HepG2 (cell line): ENCODE results near the gene CALML4.

ENCODE experiments used
- HDAC6 ChIP-seq: fragments of 200-600 bp; sonication (generic); IDR thresholded peaks from 2 replicates; pipeline ENCODE4 v1.7.0; 2017; ENCODE audit warnings: mild to moderate bottlenecking, antibody characterized with exemption, low read length, low read depth
- HNRNPLL ChIP-seq: fragments of 200-400 bp; formaldehyde crosslinking; IDR thresholded peaks from 2 replicates; pipeline ENCODE4 v1.6.1; 2017; ENCODE audit warnings: mild to moderate bottlenecking, low read depth, low read length; ENCODE audit not compliant: poor library complexity, severe bottlenecking
- PHF8 ChIP-seq: sonication (generic); formaldehyde crosslinking; IDR thresholded peaks from 2 replicates; pipeline ENCODE4 v1.5.0; 2020; ENCODE audit warnings: missing genetic modification reagents
- POLR2AphosphoS5 ChIP-seq: IDR thresholded peaks from 2 replicates; pipeline ENCODE4 v1.6.1; 2012; ENCODE audit warnings: low read depth, low read length
- TRIM24 ChIP-seq: sonication (generic); formaldehyde crosslinking; IDR thresholded peaks from 2 replicates; pipeline ENCODE4 v1.8.0; 2022; ENCODE audit warnings: mild to moderate bottlenecking, missing genetic modification reagents
- ZBTB7A ChIP-seq: sonication (generic); formaldehyde crosslinking; IDR thresholded peaks from 2 replicates; pipeline ENCODE4 v1.8.0; 2022; ENCODE audit warnings: mild to moderate bottlenecking, missing genetic modification reagents
- ZNF10 ChIP-seq: sonication (generic); formaldehyde crosslinking; IDR thresholded peaks from 2 replicates; pipeline ENCODE4 v1.4.0; 2020; ENCODE audit warnings: mild to moderate bottlenecking, low read depth, missing genetic modification reagents, borderline replicate concordance
- ZNF143 ChIP-seq: sonication (generic); formaldehyde crosslinking; IDR thresholded peaks from 2 replicates; pipeline ENCODE4 v1.4.0; 2020; ENCODE audit warnings: missing genetic modification reagents
- ZNF343 ChIP-seq: sonication (generic); formaldehyde crosslinking; IDR thresholded peaks from 2 replicates; pipeline ENCODE4 v1.4.0; 2020; ENCODE audit warnings: mild to moderate bottlenecking, missing genetic modification reagents
- ZNF766 ChIP-seq: sonication (generic); formaldehyde crosslinking; IDR thresholded peaks from 2 replicates; pipeline ENCODE4 v1.5.0; 2020; ENCODE audit warnings: missing genetic modification reagents, borderline replicate concordance
- TF ChIP-seq, protein P1 (sequence below): sonication (generic); formaldehyde crosslinking; IDR thresholded peaks from 2 replicates; pipeline ENCODE4 v1.8.1; 2023; ENCODE audit warnings: missing genetic modification reagents, inconsistent platforms, borderline replicate concordance
- TF ChIP-seq, protein P2 (sequence below): sonication (generic); formaldehyde crosslinking; IDR thresholded peaks from 2 replicates; pipeline ENCODE4 v1.5.0; 2020; ENCODE audit warnings: mild to moderate bottlenecking, missing genetic modification reagents, moderate library complexity
- TF ChIP-seq, protein P3 (sequence below): sonication (generic); formaldehyde crosslinking; IDR thresholded peaks from 2 replicates; pipeline ENCODE4 v1.4.0; 2020; ENCODE audit warnings: missing genetic modification reagents

DNA sequence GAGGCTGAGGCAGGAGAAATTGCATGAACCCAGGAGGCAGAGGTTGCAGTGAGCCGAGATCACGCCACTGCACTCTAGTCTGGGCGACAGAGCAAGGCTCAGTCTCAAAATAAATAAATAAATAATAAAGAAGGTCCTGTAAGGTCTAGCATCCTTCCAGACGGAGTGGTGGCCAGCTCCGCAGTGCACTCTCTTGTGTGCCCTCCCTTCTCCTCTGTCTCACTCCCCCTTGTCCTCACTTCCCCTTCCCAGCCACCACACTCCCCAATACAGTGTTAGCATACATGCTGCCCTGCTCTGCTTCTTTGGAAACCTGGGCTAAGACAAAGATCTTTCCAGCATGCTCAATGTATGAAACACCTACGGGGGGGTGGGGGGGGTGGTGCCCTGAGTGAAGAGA lies 27.8 kb upstream of the CALML4 start:
- no peak for TF ChIP-seq HNRNPLL
- TF ChIP-seq HDAC6, result no peak
- no peak for TF ChIP-seq ZBTB7A (CRISPR knock-in tag)
- TF ChIP-seq ZNF766, result no peak
- TF ChIP-seq, protein P1, sequence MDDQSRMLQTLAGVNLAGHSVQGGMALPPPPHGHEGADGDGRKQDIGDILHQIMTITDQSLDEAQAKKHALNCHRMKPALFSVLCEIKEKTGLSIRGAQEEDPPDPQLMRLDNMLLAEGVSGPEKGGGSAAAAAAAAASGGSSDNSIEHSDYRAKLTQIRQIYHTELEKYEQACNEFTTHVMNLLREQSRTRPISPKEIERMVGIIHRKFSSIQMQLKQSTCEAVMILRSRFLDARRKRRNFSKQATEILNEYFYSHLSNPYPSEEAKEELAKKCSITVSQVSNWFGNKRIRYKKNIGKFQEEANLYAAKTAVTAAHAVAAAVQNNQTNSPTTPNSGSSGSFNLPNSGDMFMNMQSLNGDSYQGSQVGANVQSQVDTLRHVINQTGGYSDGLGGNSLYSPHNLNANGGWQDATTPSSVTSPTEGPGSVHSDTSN (CRISPR knock-in tag), result no peak
- no peak for TF ChIP-seq ZNF10 (CRISPR knock-in tag)
- TF ChIP-seq, protein P2, sequence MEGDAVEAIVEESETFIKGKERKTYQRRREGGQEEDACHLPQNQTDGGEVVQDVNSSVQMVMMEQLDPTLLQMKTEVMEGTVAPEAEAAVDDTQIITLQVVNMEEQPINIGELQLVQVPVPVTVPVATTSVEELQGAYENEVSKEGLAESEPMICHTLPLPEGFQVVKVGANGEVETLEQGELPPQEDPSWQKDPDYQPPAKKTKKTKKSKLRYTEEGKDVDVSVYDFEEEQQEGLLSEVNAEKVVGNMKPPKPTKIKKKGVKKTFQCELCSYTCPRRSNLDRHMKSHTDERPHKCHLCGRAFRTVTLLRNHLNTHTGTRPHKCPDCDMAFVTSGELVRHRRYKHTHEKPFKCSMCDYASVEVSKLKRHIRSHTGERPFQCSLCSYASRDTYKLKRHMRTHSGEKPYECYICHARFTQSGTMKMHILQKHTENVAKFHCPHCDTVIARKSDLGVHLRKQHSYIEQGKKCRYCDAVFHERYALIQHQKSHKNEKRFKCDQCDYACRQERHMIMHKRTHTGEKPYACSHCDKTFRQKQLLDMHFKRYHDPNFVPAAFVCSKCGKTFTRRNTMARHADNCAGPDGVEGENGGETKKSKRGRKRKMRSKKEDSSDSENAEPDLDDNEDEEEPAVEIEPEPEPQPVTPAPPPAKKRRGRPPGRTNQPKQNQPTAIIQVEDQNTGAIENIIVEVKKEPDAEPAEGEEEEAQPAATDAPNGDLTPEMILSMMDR (CRISPR knock-in tag), result no peak
- no peak for TF ChIP-seq POLR2AphosphoS5
- no peak for TF ChIP-seq ZNF143
- TF ChIP-seq PHF8 (CRISPR knock-in tag), result no peak
- TF ChIP-seq TRIM24 (CRISPR knock-in tag), result no peak
- no peak for TF ChIP-seq ZNF343 (CRISPR knock-in tag)
- TF ChIP-seq, protein P3, sequence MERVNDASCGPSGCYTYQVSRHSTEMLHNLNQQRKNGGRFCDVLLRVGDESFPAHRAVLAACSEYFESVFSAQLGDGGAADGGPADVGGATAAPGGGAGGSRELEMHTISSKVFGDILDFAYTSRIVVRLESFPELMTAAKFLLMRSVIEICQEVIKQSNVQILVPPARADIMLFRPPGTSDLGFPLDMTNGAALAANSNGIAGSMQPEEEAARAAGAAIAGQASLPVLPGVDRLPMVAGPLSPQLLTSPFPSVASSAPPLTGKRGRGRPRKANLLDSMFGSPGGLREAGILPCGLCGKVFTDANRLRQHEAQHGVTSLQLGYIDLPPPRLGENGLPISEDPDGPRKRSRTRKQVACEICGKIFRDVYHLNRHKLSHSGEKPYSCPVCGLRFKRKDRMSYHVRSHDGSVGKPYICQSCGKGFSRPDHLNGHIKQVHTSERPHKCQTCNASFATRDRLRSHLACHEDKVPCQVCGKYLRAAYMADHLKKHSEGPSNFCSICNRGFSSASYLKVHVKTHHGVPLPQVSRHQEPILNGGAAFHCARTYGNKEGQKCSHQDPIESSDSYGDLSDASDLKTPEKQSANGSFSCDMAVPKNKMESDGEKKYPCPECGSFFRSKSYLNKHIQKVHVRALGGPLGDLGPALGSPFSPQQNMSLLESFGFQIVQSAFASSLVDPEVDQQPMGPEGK (CRISPR knock-in tag), result no peak
